Activated CD4-positive, alpha-beta T cell treated with anti-CD3 and anti-CD28 coated beads, Interleukin-2, amount 10 ng/mL, durations not matched to agents 24 days and 14 days (primary cell): Measurements from ENCODE around the gene SMG1. TPM values are rescaled to one million over a fixed set of nuclear protein-coding genes. Genes with fewer than 3 reads are reported as not detected.
A peak's percentile ranks its signal among the peaks of the same experiment; 100 is the strongest.

Source experiments
- DNase-seq: peaks from one replicate; pipeline ENCODE4 v3.0.0; 2022
- H3K27ac Mint-ChIP-seq: one replicate; pipeline ENCODE4 v1.8.0; 2022; ENCODE audit warnings: mild to moderate bottlenecking, mixed read lengths
- H3K27me3 Mint-ChIP-seq: one replicate; pipeline ENCODE4 v1.8.0; 2022; ENCODE audit warnings: mixed read lengths
- H3K36me3 Mint-ChIP-seq: one replicate; pipeline ENCODE4 v1.8.0; 2022; ENCODE audit warnings: low read depth, mild to moderate bottlenecking, mixed read lengths
- H3K4me1 Mint-ChIP-seq: one replicate; pipeline ENCODE4 v1.8.0; 2021; ENCODE audit warnings: mixed read lengths
- H3K4me3 Mint-ChIP-seq: one replicate; pipeline ENCODE4 v1.8.0; 2022; ENCODE audit warnings: mild to moderate bottlenecking, moderate library complexity, mixed read lengths
- H3K9me3 Mint-ChIP-seq: one replicate; pipeline ENCODE4 v1.8.0; 2021; ENCODE audit warnings: mixed read lengths
- intact Hi-C: fragments of 100-400 bp; cut with micrococcal nuclease; formaldehyde crosslinking; loops from one replicate; pipeline ENCODE4 v1.15.1; 2023
- total RNA-seq: library from RNA; stranded (reverse); gene quantifications from 2 replicates; pipeline ENCODE4 v1.2.3, GENCODE V29; 2022

The SMG1 gene
- total RNA-seq, 1 donor from 2014 or later, result 148 TPM

- Mint-ChIP-seq H3K4me3 (no peak overlapping the region), H3K27me3 (no peaks in the 10 kb centered on the region), H3K4me1 (no peaks in the 10 kb centered on the region), H3K9me3 (no peaks in the 10 kb centered on the region), H3K36me3 (peaks cover 66% of the 10 kb centered on the region), H3K27ac (no peak overlapping the region)
- intact Hi-C loops, result no loop called here
- DNase-seq, result no peak
Measured at GRCh38 chr16:18811925-18812324, 114.3 kb downstream of the SMG1 start.

GRCh38 chr16:18809165-18809564 lies 117.0 kb downstream of the SMG1 start:
- peaks cover 18% of the 10 kb centered on the region for H3K4me1 Mint-ChIP-seq
- peaks cover 61% of the 10 kb centered on the region for H3K36me3 Mint-ChIP-seq
- intact Hi-C loops, result no loop called here
- H3K9me3 Mint-ChIP-seq, result no peaks in the 10 kb centered on the region
- no peak overlapping the region for H3K27ac Mint-ChIP-seq
- no peaks in the 10 kb centered on the region for H3K27me3 Mint-ChIP-seq
- H3K4me3 Mint-ChIP-seq, result no peak overlapping the region
- DNase-seq, result peak; percentile 49

GRCh38 chr16:18805257-18805773 lies 120.9 kb downstream of the SMG1 start:
- intact Hi-C loops, result no loop called here
- H3K27ac Mint-ChIP-seq, result peak overlapping the region; percentile 91
- peaks cover 53% of the 10 kb centered on the region for H3K36me3 Mint-ChIP-seq
- H3K27me3 Mint-ChIP-seq, result no peaks in the 10 kb centered on the region
- no peaks in the 10 kb centered on the region for H3K9me3 Mint-ChIP-seq
- H3K4me1 Mint-ChIP-seq, result peaks cover 39% of the 10 kb centered on the region
- no peak for DNase-seq
- no peak overlapping the region for H3K4me3 Mint-ChIP-seq

GRCh38 chr16:18804540-18804939 lies 121.7 kb downstream of the SMG1 start:
- peaks cover 53% of the 10 kb centered on the region for H3K36me3 Mint-ChIP-seq
- H3K9me3 Mint-ChIP-seq, result no peaks in the 10 kb centered on the region
- peak overlapping the region; percentile 91 for H3K27ac Mint-ChIP-seq
- DNase-seq, result no peak
- H3K4me1 Mint-ChIP-seq, result peaks cover 45% of the 10 kb centered on the region
- no peaks in the 10 kb centered on the region for H3K27me3 Mint-ChIP-seq
- H3K4me3 Mint-ChIP-seq, result peak overlapping the region; percentile 68
- intact Hi-C loops, result loop anchor here (5.0 kb wide), 3 partner anchors 33 to 718 kb away; partner anchors contain the start of genes CCP110, COQ7 and GDE1

- intact Hi-C loops, result loop anchor here (5.0 kb wide), 3 partner anchors 33 to 718 kb away; partner anchors contain the start of genes CCP110, COQ7 and GDE1
- H3K9me3 Mint-ChIP-seq, result no peaks in the 10 kb centered on the region
- H3K27ac Mint-ChIP-seq, result peak overlapping the region; percentile 91
- H3K36me3 Mint-ChIP-seq, result peaks cover 47% of the 10 kb centered on the region
- H3K4me3 Mint-ChIP-seq, result peak overlapping the region; percentile 68
- peaks cover 49% of the 10 kb centered on the region for H3K4me1 Mint-ChIP-seq
- H3K27me3 Mint-ChIP-seq, result no peaks in the 10 kb centered on the region
- no peak for DNase-seq
Measured at GRCh38 chr16:18803569-18804462, 122.4 kb downstream of the SMG1 start.

GRCh38 chr16:18802767-18803343 lies 123.4 kb downstream of the SMG1 start:
- DNase-seq, result peak; percentile 56
- H3K4me1 Mint-ChIP-seq, result peaks cover 54% of the 10 kb centered on the region
- H3K27me3 Mint-ChIP-seq, result no peaks in the 10 kb centered on the region
- intact Hi-C loops, result loop anchor here (5.0 kb wide), 3 partner anchors 34 to 719 kb away; partner anchors contain the start of genes CCP110, COQ7 and GDE1
- H3K9me3 Mint-ChIP-seq, result no peaks in the 10 kb centered on the region
- peak overlapping the region; percentile 99 for H3K4me3 Mint-ChIP-seq
- H3K36me3 Mint-ChIP-seq, result peaks cover 46% of the 10 kb centered on the region
- H3K27ac Mint-ChIP-seq, result peak overlapping the region; percentile 97

- Mint-ChIP-seq H3K36me3 (peaks cover 47% of the 10 kb centered on the region), H3K4me3 (peak within 1 kb of the TSS; percentile 99), H3K4me1 (peaks cover 59% of the 10 kb centered on the region)
Measured at GRCh38 chr16:18801145-18801972, 124.8 kb downstream of the SMG1 start, which contains the start of gene ARL6IP1. ARL6IP1 (minus strand) TSS chr16:18801549; CDS start chr16:18801466, 83 bp downstream.

GRCh38 chr16:18800775-18801144 lies 125.4 kb downstream of the SMG1 start:
- Mint-ChIP-seq H3K9me3 (no peaks in the 10 kb centered on the region), H3K27me3 (no peaks in the 10 kb centered on the region), H3K36me3 (peaks cover 46% of the 10 kb centered on the region), H3K27ac (peak overlapping the region; percentile 97), H3K4me3 (peak overlapping the region; percentile 99), H3K4me1 (peaks cover 58% of the 10 kb centered on the region)
- intact Hi-C loops, result loop anchor here (1.0 to 5.0 kb wide), 7 partner anchors 10 to 722 kb away; partner anchors contain the start of genes CCP110, COQ7, GDE1 and RPS15A
- DNase-seq, result no peak

More at GRCh38 chr16:18801145-18801972, 124.8 kb downstream of the SMG1 start, which contains the start of gene ARL6IP1:
- H3K27me3 Mint-ChIP-seq, result no peaks in the 10 kb centered on the region
- peak; percentile 99 for DNase-seq
- intact Hi-C loops, result loop anchor here (1.0 to 5.0 kb wide), 7 partner anchors 11 to 721 kb away; partner anchors contain the start of genes CCP110, COQ7, GDE1 and RPS15A
- H3K9me3 Mint-ChIP-seq, result no peaks in the 10 kb centered on the region
- peak within 1 kb of the TSS; percentile 97 for H3K27ac Mint-ChIP-seq

- Mint-ChIP-seq H3K27me3 (no peaks in the 10 kb centered on the region), H3K4me1 (peaks cover 56% of the 10 kb centered on the region), H3K36me3 (peaks cover 50% of the 10 kb centered on the region), H3K4me3 (peak overlapping the region; percentile 99), H3K27ac (peak overlapping the region; percentile 97), H3K9me3 (no peaks in the 10 kb centered on the region)
- intact Hi-C loops, result loop anchor here (2.0 to 5.0 kb wide), 4 partner anchors 13 to 722 kb away; partner anchors contain the start of genes CCP110, COQ7 and GDE1
- no peak for DNase-seq
Measured at GRCh38 chr16:18800293-18800692, 125.9 kb downstream of the SMG1 start.

- Mint-ChIP-seq H3K27ac (peak overlapping the region; percentile 97), H3K9me3 (no peaks in the 10 kb centered on the region), H3K4me3 (peak overlapping the region; percentile 99), H3K36me3 (peaks cover 54% of the 10 kb centered on the region), H3K27me3 (no peaks in the 10 kb centered on the region), H3K4me1 (peaks cover 51% of the 10 kb centered on the region)
- no peak for DNase-seq
- intact Hi-C loops, result no loop called here
Measured at GRCh38 chr16:18799500-18799899, 126.7 kb downstream of the SMG1 start.

- intact Hi-C loops, result no loop called here
- H3K27ac Mint-ChIP-seq, result peak overlapping the region; percentile 34
- H3K36me3 Mint-ChIP-seq, result peaks cover 59% of the 10 kb centered on the region
- no peak for DNase-seq
- no peaks in the 10 kb centered on the region for H3K9me3 Mint-ChIP-seq
- H3K4me3 Mint-ChIP-seq, result peak overlapping the region; percentile 40
- no peaks in the 10 kb centered on the region for H3K27me3 Mint-ChIP-seq
- H3K4me1 Mint-ChIP-seq, result peaks cover 44% of the 10 kb centered on the region
Measured at GRCh38 chr16:18797746-18798145, 128.5 kb downstream of the SMG1 start.

- DNase-seq, result no peak
- no peaks in the 10 kb centered on the region for H3K27me3 Mint-ChIP-seq
- intact Hi-C loops, result no loop called here
- H3K36me3 Mint-ChIP-seq, result peaks cover 64% of the 10 kb centered on the region
- no peak overlapping the region for H3K27ac Mint-ChIP-seq
- no peaks in the 10 kb centered on the region for H3K9me3 Mint-ChIP-seq
- no peak overlapping the region for H3K4me3 Mint-ChIP-seq
- peaks cover 38% of the 10 kb centered on the region for H3K4me1 Mint-ChIP-seq
Measured at GRCh38 chr16:18796377-18796776, 129.8 kb downstream of the SMG1 start.
